ENCODE results near the gene MB.

The MB gene

GRCh38 chr22:35589071-35589755, 27.9 kb downstream of the MB start:
- no peaks in the 10 kb centered on the region for H3K36me3 ChIP-seq (ENCODE audit: insufficient read depth, insufficient read length, low read length)
- no peak overlapping the region for H3K4me3 ChIP-seq (ENCODE audit: insufficient read length, low read depth)
- H3K4me1 ChIP-seq (ENCODE audit: insufficient read depth, insufficient read length): peaks cover 23% of the 10 kb centered on the region
- no peaks in the 10 kb centered on the region for H3K27me3 ChIP-seq (ENCODE audit: insufficient read depth, insufficient read length)
- no peak for TF ChIP-seq ZNF274 (IDR thresholded peaks at IDR 0.05; ENCODE audit: low read depth, low read length)
- TF ChIP-seq SUZ12 (IDR thresholded peaks at IDR 0.05; ENCODE audit: extremely low read depth, insufficient read depth, insufficient read length): no peak
- no peak for TF ChIP-seq YY1 (IDR thresholded peaks at IDR 0.05; ENCODE audit: insufficient read depth, insufficient read length)
- H3K9me3 ChIP-seq (ENCODE audit: insufficient read depth, low read length): no peaks in the 10 kb centered on the region
- no peak for DNase-seq (ENCODE audit: low read depth, low spot score)
- peak overlapping the region; percentile 64 for H3K9ac ChIP-seq (ENCODE audit: insufficient read length, low read depth)

- no peaks in the 10 kb centered on the region for H3K27me3 ChIP-seq (ENCODE audit: insufficient read depth, insufficient read length)
- TF ChIP-seq ZNF274 (IDR thresholded peaks at IDR 0.05; ENCODE audit: low read depth, low read length) (no peak), SUZ12 (IDR thresholded peaks at IDR 0.05; ENCODE audit: extremely low read depth, insufficient read depth, insufficient read length) (no peak), YY1 (IDR thresholded peaks at IDR 0.05; ENCODE audit: insufficient read depth, insufficient read length) (no peak)
- H3K36me3 ChIP-seq (ENCODE audit: insufficient read depth, insufficient read length, low read length): no peaks in the 10 kb centered on the region
- H3K4me3 ChIP-seq (ENCODE audit: insufficient read length, low read depth): no peak overlapping the region
- peaks cover 18% of the 10 kb centered on the region for H3K4me1 ChIP-seq (ENCODE audit: insufficient read depth, insufficient read length)
- no peak overlapping the region for H3K9ac ChIP-seq (ENCODE audit: insufficient read length, low read depth)
- no peaks in the 10 kb centered on the region for H3K9me3 ChIP-seq (ENCODE audit: insufficient read depth, low read length)
- DNase-seq (ENCODE audit: low read depth, low spot score): no peak
Measured at GRCh38 chr22:35587896-35588295, 29.2 kb downstream of the MB start.

GRCh38 chr22:35587447-35587870, 29.7 kb downstream of the MB start:
- Histone ChIP-seq H3K4me3 (ENCODE audit: insufficient read length, low read depth) (no peak overlapping the region), H3K36me3 (ENCODE audit: insufficient read depth, insufficient read length, low read length) (no peaks in the 10 kb centered on the region), H3K9ac (ENCODE audit: insufficient read length, low read depth) (no peak overlapping the region), H3K27me3 (ENCODE audit: insufficient read depth, insufficient read length) (no peaks in the 10 kb centered on the region), H3K9me3 (ENCODE audit: insufficient read depth, low read length) (no peaks in the 10 kb centered on the region), H3K4me1 (ENCODE audit: insufficient read depth, insufficient read length) (peaks cover 16% of the 10 kb centered on the region)
- no peak for TF ChIP-seq SUZ12 (IDR thresholded peaks at IDR 0.05; ENCODE audit: extremely low read depth, insufficient read depth, insufficient read length)
- TF ChIP-seq YY1 (IDR thresholded peaks at IDR 0.05; ENCODE audit: insufficient read depth, insufficient read length): no peak
- TF ChIP-seq ZNF274 (IDR thresholded peaks at IDR 0.05; ENCODE audit: low read depth, low read length): no peak
- DNase-seq (ENCODE audit: low read depth, low spot score): no peak

GRCh38 chr22:35586771-35587170, 30.4 kb downstream of the MB start:
- Histone ChIP-seq H3K9ac (ENCODE audit: insufficient read length, low read depth) (no peak overlapping the region), H3K27me3 (ENCODE audit: insufficient read depth, insufficient read length) (no peaks in the 10 kb centered on the region), H3K4me3 (ENCODE audit: insufficient read length, low read depth) (no peak overlapping the region), H3K36me3 (ENCODE audit: insufficient read depth, insufficient read length, low read length) (no peaks in the 10 kb centered on the region), H3K4me1 (ENCODE audit: insufficient read depth, insufficient read length) (peaks cover 15% of the 10 kb centered on the region), H3K9me3 (ENCODE audit: insufficient read depth, low read length) (no peaks in the 10 kb centered on the region)
- no peak for DNase-seq (ENCODE audit: low read depth, low spot score)
- TF ChIP-seq SUZ12 (IDR thresholded peaks at IDR 0.05; ENCODE audit: extremely low read depth, insufficient read depth, insufficient read length) (no peak), ZNF274 (IDR thresholded peaks at IDR 0.05; ENCODE audit: low read depth, low read length) (no peak), YY1 (IDR thresholded peaks at IDR 0.05; ENCODE audit: insufficient read depth, insufficient read length) (no peak)

GRCh38 chr22:35582861-35583670, 34.1 kb downstream of the MB start:
- H3K4me1 ChIP-seq (ENCODE audit: insufficient read depth, insufficient read length): peaks cover 2% of the 10 kb centered on the region
- no peak overlapping the region for H3K4me3 ChIP-seq (ENCODE audit: insufficient read length, low read depth)
- no peaks in the 10 kb centered on the region for H3K27me3 ChIP-seq (ENCODE audit: insufficient read depth, insufficient read length)
- H3K36me3 ChIP-seq (ENCODE audit: insufficient read depth, insufficient read length, low read length): no peaks in the 10 kb centered on the region
- peak; percentile 46 for DNase-seq (ENCODE audit: low read depth, low spot score)
- no peak overlapping the region for H3K9ac ChIP-seq (ENCODE audit: insufficient read length, low read depth)
- TF ChIP-seq SUZ12 (IDR thresholded peaks at IDR 0.05; ENCODE audit: extremely low read depth, insufficient read depth, insufficient read length): no peak
- no peak for TF ChIP-seq ZNF274 (IDR thresholded peaks at IDR 0.05; ENCODE audit: low read depth, low read length)
- no peak for TF ChIP-seq YY1 (IDR thresholded peaks at IDR 0.05; ENCODE audit: insufficient read depth, insufficient read length)
- H3K9me3 ChIP-seq (ENCODE audit: insufficient read depth, low read length): no peaks in the 10 kb centered on the region

GRCh38 chr22:35582218-35582860, 34.8 kb downstream of the MB start:
- no peaks in the 10 kb centered on the region for H3K27me3 ChIP-seq (ENCODE audit: insufficient read depth, insufficient read length)
- no peak overlapping the region for H3K4me3 ChIP-seq (ENCODE audit: insufficient read length, low read depth)
- H3K9me3 ChIP-seq (ENCODE audit: insufficient read depth, low read length): no peaks in the 10 kb centered on the region
- TF ChIP-seq SUZ12 (IDR thresholded peaks at IDR 0.05; ENCODE audit: extremely low read depth, insufficient read depth, insufficient read length): no peak
- no peak for TF ChIP-seq YY1 (IDR thresholded peaks at IDR 0.05; ENCODE audit: insufficient read depth, insufficient read length)
- TF ChIP-seq ZNF274 (IDR thresholded peaks at IDR 0.05; ENCODE audit: low read depth, low read length): no peak
- H3K4me1 ChIP-seq (ENCODE audit: insufficient read depth, insufficient read length): peaks cover 2% of the 10 kb centered on the region
- DNase-seq (ENCODE audit: low read depth, low spot score): no peak
- H3K9ac ChIP-seq (ENCODE audit: insufficient read length, low read depth): no peak overlapping the region
- no peaks in the 10 kb centered on the region for H3K36me3 ChIP-seq (ENCODE audit: insufficient read depth, insufficient read length, low read length)

GRCh38 chr22:35581023-35581413, 36.1 kb downstream of the MB start:
- DNase-seq (ENCODE audit: low read depth, low spot score): no peak
- no peaks in the 10 kb centered on the region for H3K27me3 ChIP-seq (ENCODE audit: insufficient read depth, insufficient read length)
- no peaks in the 10 kb centered on the region for H3K9me3 ChIP-seq (ENCODE audit: insufficient read depth, low read length)
- H3K9ac ChIP-seq (ENCODE audit: insufficient read length, low read depth): no peak overlapping the region
- no peaks in the 10 kb centered on the region for H3K36me3 ChIP-seq (ENCODE audit: insufficient read depth, insufficient read length, low read length)
- peaks cover 2% of the 10 kb centered on the region for H3K4me1 ChIP-seq (ENCODE audit: insufficient read depth, insufficient read length)
- TF ChIP-seq YY1 (IDR thresholded peaks at IDR 0.05; ENCODE audit: insufficient read depth, insufficient read length): no peak
- no peak for TF ChIP-seq ZNF274 (IDR thresholded peaks at IDR 0.05; ENCODE audit: low read depth, low read length)
- TF ChIP-seq SUZ12 (IDR thresholded peaks at IDR 0.05; ENCODE audit: extremely low read depth, insufficient read depth, insufficient read length): no peak
- no peak overlapping the region for H3K4me3 ChIP-seq (ENCODE audit: insufficient read length, low read depth)
